Astrocyte of the hippocampus (primary cell): ENCODE measurements around the gene CDKL1.

ENCODE experiments used
- DNase-seq: peaks from one replicate; pipeline ENCODE4 v3.0.0; 2011; ENCODE audit warnings: low read depth, low spot score

Gene CDKL1

DNA sequence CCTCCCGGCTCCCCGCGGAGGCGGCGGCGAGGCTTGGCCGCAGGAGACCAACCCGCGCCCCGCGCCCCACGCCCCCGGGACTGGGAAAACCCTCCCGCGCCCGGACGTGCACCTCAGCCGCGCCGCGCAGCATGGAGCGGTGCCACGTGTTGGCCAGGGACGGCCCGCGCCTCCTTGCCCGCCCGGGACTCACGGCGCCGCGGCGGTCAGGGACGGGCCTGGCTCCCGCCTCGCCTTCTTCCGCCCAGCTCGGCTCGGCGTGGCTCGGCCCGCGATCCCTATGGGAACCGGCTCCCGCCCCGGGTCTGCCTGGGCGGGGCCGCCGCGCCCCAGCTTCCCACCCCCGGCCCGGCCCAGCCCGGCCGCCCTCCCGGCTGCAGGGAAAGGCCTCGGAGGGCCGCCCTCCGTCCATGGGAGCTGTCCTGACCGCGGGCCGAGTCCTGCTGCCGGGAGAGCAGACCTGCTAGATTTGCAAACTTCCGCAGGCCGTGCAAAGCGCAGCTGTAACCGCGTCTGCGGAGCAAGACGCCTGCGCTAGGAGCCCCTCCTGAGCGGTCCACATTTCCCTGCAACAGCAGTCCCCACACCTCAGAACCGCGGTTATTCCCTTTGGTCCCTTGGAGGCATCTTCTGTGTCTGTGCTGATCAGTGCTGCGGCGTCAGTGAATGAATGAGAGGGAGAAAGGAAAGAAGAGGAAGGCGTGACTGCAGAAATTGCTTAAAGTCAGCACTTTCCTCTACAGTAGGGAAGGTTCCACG, at the start of gene CDKL1:
TSS of gene CDKL1 (minus strand) at position 251 of the 759 bp plus-strand sequence. CDS start 1,013 bp downstream, outside the sequence.
- DNase-seq, result peak; percentile 87

DNA sequence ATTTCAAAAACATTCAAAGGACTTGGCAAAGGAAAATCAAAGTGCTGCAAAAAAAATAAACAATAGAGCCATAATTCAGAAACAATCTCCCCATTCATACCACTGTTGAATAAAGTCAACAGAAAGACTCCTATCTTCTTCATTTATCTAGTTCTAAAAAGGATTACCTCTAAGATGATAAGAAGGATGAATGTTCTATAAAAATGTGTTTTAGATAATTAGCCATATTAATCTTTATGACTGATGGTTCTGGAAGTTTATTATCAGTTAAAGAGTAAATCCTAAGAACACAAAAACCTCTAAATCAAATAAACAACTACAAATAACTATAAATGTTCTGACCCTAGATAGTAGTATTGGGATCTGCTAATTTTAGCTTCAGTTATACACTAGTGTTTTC, 37.8 kb upstream of the CDKL1 start:
- no peak for DNase-seq

DNA sequence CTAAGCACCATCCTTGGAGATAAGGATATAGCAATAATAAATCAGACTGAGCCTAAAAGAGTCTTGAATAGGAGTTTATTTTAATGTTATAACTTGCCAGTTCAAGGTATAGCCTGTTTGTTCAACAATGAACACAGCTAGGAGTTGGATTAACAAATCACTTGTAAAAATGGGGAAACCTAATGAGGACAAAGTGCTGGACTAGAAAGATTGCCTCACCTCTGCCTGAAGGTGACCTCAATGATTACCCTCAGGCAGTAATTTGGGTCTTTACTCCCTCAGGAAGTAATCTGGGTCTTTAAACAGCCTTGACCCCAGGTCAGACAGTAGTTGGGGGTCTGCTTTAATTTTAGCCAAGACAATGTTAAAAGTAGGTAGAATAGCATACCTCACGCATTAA, 35.5 kb upstream of the CDKL1 start:
- no peak for DNase-seq

DNA sequence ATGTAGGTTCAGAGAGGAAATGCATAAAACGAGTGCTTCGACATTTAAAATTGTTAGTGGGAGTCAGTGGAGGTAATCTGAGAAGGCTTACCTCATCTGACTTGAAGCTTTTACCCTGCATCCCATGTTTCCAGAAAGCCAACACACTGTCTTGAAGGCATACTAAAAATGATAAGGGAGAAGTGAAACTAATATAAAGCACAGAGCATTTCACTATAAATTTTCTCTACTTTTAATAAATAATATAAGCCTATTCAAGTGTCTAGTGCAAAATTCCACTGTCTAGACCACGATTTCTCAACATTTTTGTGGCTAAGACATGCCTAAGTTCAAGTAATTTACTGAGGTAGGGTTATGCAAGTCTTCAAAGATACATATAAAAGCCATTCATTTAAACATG, 29.1 kb upstream of the CDKL1 start:
- peak; percentile 77 for DNase-seq

DNA sequence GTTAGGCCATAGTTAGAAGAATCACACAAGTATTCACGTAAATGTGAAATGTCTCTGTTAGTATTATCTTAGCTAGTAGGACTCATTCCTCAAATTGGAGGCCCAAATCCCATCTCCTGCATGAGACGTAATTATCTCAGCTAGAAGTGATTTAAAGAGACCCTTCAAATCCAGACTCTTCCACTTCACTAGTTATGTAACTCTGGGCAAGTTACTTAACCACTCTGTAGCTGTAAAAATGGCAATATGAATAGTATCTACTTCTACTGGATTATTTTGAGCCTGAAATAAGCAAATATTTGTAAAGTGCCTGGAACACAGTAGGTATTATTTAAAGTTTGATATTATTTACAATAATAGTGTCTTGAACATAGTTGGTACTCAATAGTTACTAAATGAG, 28.4 kb upstream of the CDKL1 start:
- no peak for DNase-seq

DNA sequence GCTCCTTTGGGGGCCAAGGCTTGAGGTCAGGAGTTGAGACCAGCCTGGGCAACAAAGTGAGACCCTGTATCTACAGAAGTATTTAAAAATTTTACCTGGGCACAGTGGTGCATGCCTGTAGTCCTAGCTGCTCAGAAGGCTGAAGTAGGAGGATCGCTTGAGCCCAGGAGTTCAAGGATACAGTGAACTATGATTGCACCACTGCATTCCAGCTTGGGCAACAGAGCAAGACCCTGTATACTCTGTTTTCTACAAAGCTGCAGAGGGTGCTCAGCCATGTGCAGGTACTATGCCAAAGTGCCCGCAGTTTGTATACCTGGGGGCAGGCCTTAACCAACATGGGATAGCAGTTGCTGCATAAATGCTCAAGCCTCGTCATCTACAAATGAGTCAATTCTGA, 26.8 kb upstream of the CDKL1 start:
- DNase-seq, result no peak

DNA sequence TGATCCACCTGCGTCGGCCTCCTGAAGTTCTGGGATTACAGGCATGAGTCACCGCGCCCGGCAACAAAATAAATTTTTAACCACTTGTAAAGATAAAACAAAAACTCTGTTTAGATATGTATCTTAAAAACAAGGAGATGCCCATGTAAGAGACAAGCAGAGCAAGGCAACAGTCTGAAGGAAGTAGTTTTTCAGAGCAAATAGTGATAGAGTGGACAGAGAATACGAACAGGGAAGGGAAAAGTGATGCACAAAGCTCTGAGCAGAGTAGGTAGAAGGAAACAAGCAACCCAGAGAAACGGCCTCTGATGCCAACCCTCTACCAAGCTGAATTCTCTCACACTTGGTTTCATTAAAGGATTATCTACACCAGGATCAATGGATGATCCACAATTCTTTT, 24.8 kb upstream of the CDKL1 start:
- DNase-seq, result no peak

DNA sequence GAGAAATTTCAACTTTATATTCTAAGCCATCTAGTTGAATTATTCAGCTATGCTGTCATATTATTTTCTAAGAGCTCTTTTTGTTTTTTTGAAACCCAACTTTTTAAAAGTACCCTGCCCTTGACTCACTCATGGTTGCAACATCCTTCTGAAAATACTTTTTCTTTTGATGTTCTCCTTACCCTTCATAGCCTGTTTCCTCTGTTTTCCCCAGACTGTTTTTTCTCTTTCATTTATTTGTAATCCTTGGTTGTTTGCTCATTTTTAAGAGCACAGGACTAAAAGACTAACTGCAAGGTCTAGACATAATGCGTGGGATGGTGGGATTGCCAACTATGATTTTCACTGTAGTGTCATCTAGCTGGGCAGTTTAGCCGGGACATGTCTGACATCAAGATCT, 21.2 kb upstream of the CDKL1 start:
- no peak for DNase-seq

DNA sequence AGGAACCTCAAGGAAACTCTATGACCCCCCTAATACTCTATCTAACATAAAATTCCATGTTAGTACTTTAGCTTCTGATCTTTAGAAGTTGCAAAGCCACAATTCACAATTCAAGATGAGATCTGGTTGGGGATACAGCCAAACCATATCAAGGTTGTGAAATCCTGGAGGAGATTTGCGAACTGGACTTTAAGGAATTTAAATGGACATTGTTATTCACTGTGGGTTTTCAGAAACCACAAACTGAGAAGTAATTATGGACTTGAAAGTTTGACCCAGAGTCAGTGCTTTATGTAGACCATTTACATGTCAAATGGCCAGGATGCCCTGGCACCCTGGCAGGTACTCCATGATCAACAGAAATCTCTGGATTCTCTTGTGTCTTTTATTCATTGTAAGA, 14.2 kb upstream of the CDKL1 start:
- peak; percentile 88 for DNase-seq

DNA sequence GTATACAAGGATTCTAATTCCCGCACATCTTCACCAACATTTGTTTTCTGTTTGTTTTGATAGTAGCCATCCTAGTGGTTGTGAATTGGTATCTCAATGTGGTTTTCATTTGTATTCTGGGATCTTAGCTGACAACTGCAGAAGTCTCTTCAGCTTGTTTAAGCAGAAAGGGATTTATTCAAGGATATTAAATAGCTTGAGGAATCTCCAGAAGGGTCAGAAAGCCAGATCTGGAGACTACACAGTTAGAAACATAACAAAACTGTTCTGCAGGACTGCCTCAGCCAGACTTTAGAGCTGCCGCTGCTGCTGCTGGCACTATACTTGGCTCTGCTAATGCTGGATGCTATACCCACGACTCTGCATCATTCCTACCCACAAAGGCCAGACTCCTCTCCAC, 13.4 kb upstream of the CDKL1 start:
- peak; percentile 41 for DNase-seq

DNA sequence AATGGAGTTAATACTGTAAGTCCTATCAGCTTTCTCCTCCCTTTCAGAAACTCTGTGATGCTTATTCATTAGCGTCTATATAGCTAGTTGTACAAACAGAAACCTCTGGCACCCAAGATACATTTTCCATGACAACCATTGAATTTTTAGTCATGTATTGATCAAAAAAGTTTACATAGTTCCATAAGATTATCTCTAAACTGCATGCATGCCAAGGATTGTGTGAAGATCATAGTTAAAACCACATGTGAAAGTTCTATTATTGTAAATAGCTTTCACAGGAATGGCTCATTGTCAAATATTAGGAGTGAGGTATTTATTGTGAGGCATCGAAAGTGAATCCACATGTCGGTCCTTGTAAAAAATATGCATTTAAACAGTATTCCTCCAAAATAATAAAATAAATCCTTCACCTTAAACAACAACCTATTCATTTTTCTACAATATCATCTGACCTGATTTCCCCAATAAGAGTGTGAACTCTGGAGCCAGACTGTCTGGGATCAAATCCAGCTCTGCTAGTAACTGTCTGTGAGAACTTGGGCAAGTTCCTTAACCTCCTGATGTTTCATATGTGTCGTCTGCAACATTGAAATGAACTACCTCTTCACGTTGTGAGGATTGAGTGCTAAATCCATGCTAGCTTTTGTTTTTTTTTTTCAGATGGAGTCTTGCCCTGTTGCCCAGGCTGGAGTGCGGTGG, 10.6 kb upstream of the CDKL1 start:
- DNase-seq, result no peak

DNA sequence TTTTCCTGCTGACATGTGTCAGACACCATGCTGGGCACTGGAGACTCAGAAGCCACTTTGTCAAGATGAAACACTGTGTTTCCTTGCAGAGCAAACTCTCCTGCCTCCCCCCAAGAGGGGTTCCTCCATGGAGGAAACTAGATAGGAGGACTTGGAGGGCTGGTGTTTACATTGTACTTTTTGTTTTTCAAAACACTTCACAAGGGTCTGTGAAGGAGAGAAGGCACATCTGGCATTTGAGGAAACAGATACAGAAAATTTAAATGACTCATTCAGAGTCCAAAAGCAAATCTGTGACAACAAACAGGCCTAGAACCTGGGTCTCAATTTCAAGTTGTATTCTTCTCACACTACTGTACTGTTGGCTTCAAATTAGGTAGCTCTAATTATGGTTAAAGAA, 6.7 kb upstream of the CDKL1 start:
- no peak for DNase-seq

DNA sequence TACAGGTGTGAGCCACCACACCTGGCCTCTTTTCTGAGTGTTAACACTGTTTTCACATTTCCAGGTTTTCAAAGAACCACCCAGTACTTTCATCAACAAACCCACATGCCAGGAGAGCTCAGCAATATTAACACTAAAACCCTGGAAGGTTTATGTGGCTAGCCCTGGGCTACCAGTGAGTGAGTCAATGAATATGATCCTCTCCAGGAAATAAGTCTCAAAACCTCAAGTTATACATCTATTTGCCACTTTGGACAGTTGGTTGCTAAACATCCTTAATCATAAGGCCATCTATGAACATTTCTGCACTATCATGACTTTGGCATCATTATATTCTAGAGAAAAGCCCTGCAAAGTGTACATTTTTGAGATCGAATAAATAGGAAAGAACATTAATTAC, 6.3 kb upstream of the CDKL1 start:
- no peak for DNase-seq

DNA sequence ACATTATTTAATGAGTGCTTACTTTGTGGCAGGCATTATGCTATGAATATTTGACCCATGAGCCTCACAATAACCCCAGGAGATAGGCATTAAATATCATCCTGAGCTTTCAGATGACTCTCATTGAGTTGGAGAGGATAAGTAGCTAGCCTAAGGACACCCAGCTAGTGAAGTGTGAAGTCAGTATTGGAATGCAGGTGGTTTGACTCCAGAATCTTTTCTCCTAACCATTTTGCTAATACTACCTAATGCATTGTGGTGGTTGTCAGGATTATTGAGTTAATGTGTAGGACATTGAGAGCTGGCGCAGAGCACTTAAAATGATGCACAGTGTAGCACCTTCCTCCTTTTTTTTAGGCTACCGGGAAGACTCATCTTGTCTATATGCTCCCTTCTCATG, 3.8 kb upstream of the CDKL1 start:
- DNase-seq, result no peak

DNA sequence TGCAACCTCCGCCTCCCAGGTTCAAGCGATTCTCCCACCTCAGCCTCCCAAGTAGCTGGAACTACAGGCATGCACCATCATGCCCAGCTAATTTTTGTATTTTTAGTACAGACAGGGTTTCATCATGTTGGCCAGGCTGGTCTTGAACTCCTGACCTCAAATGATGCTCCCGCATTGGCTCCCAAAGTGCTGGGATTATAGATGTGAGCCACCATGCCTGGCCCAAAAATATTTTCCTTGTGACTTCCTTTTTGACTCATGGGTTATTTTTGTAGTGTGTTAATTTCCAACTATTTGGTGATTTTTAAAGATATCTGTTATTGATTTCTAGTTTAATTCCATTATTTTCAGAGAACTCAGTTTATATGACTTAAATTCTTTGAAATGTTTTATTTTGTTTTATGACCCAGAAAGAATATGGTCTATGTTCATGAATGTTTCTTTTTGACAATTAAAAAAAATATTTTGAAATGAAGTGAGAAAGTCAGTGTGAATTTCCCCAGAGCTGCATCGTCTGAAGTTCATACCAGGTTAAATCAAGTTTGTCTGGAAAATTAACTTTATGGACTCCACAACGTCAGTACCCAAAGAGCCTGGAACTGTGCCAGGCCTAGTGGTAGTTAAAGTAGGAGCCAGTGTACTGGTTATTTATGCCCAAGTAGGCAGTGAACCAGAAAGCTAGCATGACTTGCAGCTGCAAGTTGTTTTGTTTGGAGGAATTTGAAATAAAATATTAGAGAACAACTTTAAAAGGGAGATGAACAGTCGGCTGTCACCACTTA, 2.8 kb upstream of the CDKL1 start:
- DNase-seq, result peak; percentile 57

DNA sequence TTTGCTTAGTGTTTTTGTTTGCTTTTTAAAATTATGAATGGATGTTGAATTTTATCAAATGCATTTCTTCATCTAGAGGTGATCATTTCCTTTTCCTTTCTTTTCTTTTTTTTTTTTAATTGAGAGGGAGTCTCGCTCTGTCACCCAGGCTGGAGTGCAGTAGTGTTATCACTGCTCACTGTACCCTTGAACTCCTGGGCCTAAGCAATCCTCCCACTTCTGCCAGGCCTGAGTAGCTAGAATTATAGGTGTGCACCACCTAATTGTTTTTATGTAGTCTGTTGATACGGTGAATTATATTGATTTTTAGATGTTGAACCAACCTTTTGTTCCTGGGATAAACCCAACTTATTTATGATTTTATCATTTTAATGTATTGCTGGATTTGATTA, 1.5 kb upstream of the CDKL1 start:
- DNase-seq, result no peak

DNA sequence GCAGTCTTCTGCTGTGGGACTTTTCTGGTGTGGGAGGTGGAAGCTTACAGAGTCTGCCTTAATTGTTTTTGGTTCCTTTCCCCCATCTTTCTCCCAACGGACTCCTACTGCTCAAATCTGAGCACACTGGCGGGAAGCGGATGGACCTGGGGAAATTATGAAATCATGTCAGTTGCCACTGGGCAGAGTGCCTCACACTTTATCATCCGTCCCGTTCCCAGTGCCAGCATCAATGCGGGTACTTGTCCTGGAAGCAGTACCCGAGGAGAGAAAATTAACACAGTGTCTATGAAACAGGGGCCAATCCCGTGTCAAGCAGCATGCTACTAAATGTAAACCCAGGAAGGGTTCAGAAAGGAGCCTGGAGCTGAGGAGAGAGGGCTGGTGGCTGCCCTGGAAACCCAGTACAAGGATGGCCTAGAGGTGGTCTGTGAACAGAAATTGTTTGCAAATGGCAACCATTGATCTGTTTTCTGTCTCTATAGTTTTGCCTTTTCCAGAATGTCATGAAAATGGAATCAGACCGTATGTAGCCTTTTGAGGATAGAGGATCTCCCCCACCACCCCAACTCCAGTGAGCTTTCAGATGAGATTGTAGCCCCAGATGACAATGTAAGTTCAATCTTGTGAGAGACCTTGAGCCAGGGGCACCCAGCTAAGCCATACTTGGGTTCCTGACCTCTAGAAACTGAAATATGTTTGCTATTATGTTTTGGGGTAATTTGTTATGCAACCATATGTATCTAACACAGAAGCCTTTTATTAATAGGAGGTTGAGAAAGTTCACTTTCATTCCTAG, 908 bp upstream of the CDKL1 start:
- no peak for DNase-seq

DNA sequence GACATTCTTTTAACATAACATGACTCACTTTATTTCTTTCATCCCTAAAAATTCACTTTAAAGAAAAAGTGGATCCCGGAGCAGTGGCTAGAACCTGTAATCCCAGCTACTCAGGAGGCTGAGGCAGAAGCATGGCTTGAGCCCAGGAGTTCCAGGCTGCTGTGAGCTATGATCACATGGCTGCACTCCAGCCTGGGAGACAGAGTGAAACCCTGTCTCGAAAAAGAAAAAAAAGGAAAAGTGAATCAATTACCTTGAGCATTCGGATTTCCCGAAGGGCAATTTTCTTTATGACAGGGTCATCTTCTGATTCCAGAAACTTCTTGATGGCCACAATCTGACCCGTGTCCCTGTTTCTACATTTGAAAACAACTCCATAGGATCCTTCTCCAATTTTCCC, 1.2 kb downstream of the CDKL1 start:
- no peak for DNase-seq

DNA sequence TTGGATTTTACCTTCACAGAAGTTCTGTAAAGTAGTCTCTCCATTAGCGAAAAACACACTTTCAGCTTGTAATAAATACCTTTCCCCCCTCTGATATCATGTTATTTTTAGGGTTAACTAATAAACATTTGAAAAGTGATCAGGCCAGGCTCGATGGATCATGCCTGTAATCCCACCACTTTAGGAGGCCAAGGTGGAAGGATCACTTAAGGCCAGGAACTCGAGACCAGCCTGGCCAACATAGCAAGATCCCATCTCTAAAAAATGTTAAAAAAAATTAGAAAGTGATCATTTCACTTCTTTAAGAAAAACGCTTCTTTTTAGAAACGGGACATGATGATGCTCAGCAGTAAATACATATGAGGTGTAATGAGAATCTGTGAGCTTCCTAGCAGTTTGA, 2.0 kb downstream of the CDKL1 start:
- no peak for DNase-seq

DNA sequence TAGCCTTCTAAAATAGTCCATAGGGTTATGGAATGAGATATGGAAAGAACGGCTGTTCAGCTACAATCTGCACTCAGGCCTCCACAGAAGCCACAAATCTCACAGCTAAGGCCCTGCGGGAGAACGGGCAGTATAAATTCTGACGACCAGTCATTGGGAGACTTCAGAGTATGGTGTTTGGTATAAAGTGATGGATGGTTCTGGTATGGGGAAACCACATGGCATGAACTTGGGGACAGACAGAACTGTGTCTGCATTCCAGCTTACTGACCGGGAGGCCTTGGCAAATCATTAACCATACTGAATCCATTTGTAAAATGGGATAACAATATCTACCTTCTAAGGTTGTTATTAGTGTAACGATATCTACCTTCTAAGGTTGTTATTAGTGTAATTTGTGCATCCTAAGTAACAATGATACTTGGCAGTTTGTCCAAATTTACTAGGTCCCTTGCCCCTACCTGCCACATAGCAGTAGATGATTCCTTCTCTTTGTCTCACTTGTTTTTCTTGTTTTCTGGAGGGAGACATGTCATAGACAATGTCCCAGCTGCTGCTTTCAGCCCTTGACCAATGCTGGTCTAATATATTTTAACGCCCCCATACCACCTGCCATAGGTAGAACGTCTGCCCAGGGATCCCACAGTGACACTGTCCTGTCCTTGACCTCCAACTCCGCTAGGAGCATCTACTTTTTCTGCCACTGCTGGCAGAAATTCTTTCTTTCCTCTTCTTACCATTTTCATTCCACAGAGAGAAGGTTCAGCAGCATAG, 6.8 kb downstream of the CDKL1 start:
- DNase-seq, result no peak
